ENCODE data around the gene SGTB. TPM values are rescaled to one million over a fixed set of nuclear protein-coding genes. Genes with fewer than 3 reads are reported as not detected.

The SGTB gene
- polyA plus RNA-seq, 1 donor (not counting 4 experiments of a cell fraction or from before 2014, with no cell fraction given) = 10.4 TPM

DNA sequence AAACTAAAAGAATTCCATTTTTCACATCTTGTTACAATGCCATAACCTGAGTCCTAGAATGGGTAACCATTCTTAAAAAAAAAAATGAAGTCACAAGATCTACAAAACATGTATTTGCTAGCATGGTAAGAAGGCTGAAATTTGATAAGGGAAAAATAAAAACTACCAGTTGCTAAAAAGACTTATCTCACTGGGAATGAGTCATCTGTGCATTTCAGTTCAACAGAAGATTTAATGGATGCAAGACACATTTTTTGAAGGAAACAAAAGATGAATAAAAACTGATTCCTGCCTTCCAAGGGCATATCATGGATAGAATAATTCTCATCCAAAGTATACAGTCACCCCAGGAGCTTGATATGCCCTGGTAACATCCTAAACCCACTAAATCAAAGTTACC, 47.2 kb downstream of the SGTB start:
- dilution Hi-C loops (cut with MboI; ENCODE audit: extremely low pct_ligation_motif_present, low sequenced_read_pairs) = no loop called here
- Histone ChIP-seq H3K36me3 (ENCODE audit: control insufficient read depth in 2 of 2, extremely low read depth in 1 of 2, insufficient read depth in 2 of 2, low read length in 2 of 2) (peaks cover 3 to 5% of the 10 kb centered on the region in 2 experiments), H3K27me3 (ENCODE audit: control insufficient read depth, extremely low read depth, insufficient read depth, low read length) (no peaks in the 10 kb centered on the region), H3K9me3 (ENCODE audit: control insufficient read depth, low read depth, low read length) (no peaks in the 10 kb centered on the region), H3K79me2 (ENCODE audit: control insufficient read depth, insufficient read depth, low read length) (no peaks in the 10 kb centered on the region), H3K27ac (ENCODE audit: control insufficient read depth, insufficient read depth, low read length) (no peak overlapping the region), H3K4me2 (ENCODE audit: control insufficient read depth, extremely low read depth, insufficient read depth, low read depth, low read length) (no peak overlapping the region), H2AFZ (ENCODE audit: control insufficient read depth, low read length) (no peak overlapping the region), H4K20me1 (ENCODE audit: control insufficient read depth, extremely low read depth, insufficient read depth, low read length) (no peaks in the 10 kb centered on the region), H3K4me3 (ENCODE audit: control insufficient read depth in 2 of 3, extremely low read depth in 1 of 3, insufficient read depth in 2 of 3, low read depth in 1 of 3, low read length in 3 of 3) (no peak overlapping the region), H3K9me1 (ENCODE audit: control insufficient read depth, extremely low read depth, insufficient read depth, low read length) (no peaks in the 10 kb centered on the region), H3K4me1 (ENCODE audit: control insufficient read depth, extremely low read depth, insufficient read depth, low read length) (peaks cover 3% of the 10 kb centered on the region), H3K9ac (ENCODE audit: control insufficient read depth, extremely low read depth, insufficient read depth, low read length) (no peak overlapping the region)
- FAIRE-seq (no peak), DNase-seq (ENCODE audit: low read depth, low spot score) (no peak)
- TF ChIP-seq, protein P1, sequence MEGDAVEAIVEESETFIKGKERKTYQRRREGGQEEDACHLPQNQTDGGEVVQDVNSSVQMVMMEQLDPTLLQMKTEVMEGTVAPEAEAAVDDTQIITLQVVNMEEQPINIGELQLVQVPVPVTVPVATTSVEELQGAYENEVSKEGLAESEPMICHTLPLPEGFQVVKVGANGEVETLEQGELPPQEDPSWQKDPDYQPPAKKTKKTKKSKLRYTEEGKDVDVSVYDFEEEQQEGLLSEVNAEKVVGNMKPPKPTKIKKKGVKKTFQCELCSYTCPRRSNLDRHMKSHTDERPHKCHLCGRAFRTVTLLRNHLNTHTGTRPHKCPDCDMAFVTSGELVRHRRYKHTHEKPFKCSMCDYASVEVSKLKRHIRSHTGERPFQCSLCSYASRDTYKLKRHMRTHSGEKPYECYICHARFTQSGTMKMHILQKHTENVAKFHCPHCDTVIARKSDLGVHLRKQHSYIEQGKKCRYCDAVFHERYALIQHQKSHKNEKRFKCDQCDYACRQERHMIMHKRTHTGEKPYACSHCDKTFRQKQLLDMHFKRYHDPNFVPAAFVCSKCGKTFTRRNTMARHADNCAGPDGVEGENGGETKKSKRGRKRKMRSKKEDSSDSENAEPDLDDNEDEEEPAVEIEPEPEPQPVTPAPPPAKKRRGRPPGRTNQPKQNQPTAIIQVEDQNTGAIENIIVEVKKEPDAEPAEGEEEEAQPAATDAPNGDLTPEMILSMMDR (optimal IDR thresholded peaks at IDR 0.05 in 1 of 3, IDR thresholded peaks at IDR 0.05 in 1 of 3, conservative IDR thresholded peaks at IDR 0.05 in 1 of 3; ENCODE audit: extremely low read depth in 1 of 3, insufficient read depth in 2 of 3, low read length in 3 of 3) = no peak
- no peak for TF ChIP-seq EZH2 (IDR thresholded peaks at IDR 0.05; ENCODE audit: low read length)

DNA sequence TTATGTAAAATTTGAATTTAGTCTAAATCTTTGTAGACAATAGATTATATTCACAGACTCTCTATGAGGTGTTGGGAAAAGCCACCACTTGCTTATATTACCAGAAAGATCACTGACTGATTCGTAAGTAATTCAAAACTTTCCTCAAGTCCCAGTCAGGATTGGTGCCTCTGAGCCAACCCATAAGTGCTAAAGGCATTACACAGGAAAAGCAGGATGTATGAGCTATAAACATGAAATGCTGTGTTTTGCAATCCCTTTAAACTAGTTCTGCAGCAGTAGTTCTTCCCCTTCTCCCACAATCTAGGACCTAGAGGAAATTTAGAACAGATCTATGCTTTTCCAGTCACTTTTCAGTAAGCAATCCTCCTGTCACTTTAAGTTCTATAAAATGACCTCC, 49.1 kb downstream of the SGTB start:
- H3K36me3 ChIP-seq (ENCODE audit: control insufficient read depth in 2 of 2, extremely low read depth in 1 of 2, insufficient read depth in 2 of 2, low read length in 2 of 2) = peaks cover 3 to 5% of the 10 kb centered on the region in 2 experiments
- no peaks in the 10 kb centered on the region for H4K20me1 ChIP-seq (ENCODE audit: control insufficient read depth, extremely low read depth, insufficient read depth, low read length)
- dilution Hi-C loops (cut with MboI; ENCODE audit: extremely low pct_ligation_motif_present, low sequenced_read_pairs) = no loop called here
- DNase-seq (ENCODE audit: low read depth, low spot score) = no peak
- no peaks in the 10 kb centered on the region for H3K27me3 ChIP-seq (ENCODE audit: control insufficient read depth, extremely low read depth, insufficient read depth, low read length)
- H2AFZ ChIP-seq (ENCODE audit: control insufficient read depth, low read length) = no peak overlapping the region
- H3K9ac ChIP-seq (ENCODE audit: control insufficient read depth, extremely low read depth, insufficient read depth, low read length) = no peak overlapping the region
- no peak for FAIRE-seq
- H3K79me2 ChIP-seq (ENCODE audit: control insufficient read depth, insufficient read depth, low read length) = no peaks in the 10 kb centered on the region
- H3K27ac ChIP-seq (ENCODE audit: control insufficient read depth, insufficient read depth, low read length) = no peak overlapping the region
- no peaks in the 10 kb centered on the region for H3K9me3 ChIP-seq (ENCODE audit: control insufficient read depth, low read depth, low read length)
- no peak overlapping the region for H3K4me3 ChIP-seq (ENCODE audit: control insufficient read depth in 2 of 3, extremely low read depth in 1 of 3, insufficient read depth in 2 of 3, low read depth in 1 of 3, low read length in 3 of 3)
- H3K4me1 ChIP-seq (ENCODE audit: control insufficient read depth, extremely low read depth, insufficient read depth, low read length) = peaks cover 3% of the 10 kb centered on the region
- no peaks in the 10 kb centered on the region for H3K9me1 ChIP-seq (ENCODE audit: control insufficient read depth, extremely low read depth, insufficient read depth, low read length)
- H3K4me2 ChIP-seq (ENCODE audit: control insufficient read depth, extremely low read depth, insufficient read depth, low read depth, low read length) = no peak overlapping the region
- TF ChIP-seq, protein P1 (optimal IDR thresholded peaks at IDR 0.05 in 1 of 3, IDR thresholded peaks at IDR 0.05 in 1 of 3, conservative IDR thresholded peaks at IDR 0.05 in 1 of 3; ENCODE audit: extremely low read depth in 1 of 3, insufficient read depth in 2 of 3, low read length in 3 of 3) = no peak
- TF ChIP-seq EZH2 (IDR thresholded peaks at IDR 0.05; ENCODE audit: low read length) = no peak

Measured in keratinocyte (primary cell).